Thoracic aorta (tissue), 2 donors: ENCODE results near the gene DNAAF5. TPM values are rescaled to one million over a fixed set of nuclear protein-coding genes. Genes with fewer than 3 reads are reported as not detected.
"Not testable (repeated sequence)": the region's sequence is repeated elsewhere in the genome, so short reads cannot be mapped to it uniquely, and the experiment has no call there.

Experiments used
- ATAC-seq: fragments of 150-250 bp; one replicate; pipeline ENCODE4 v1.8.0; 2017; ENCODE audit warnings: low read depth; ENCODE audit not compliant: insufficient number of reproducible peaks, low FRiP score
- DNase-seq: peaks from one replicate; pipeline ENCODE4 v3.0.0-alpha.2; 2020; ENCODE audit warnings: low spot score
- H3K27ac ChIP-seq, 2 donors: fragments of 200-600 bp; sonication (generic); 1 replicate in 1 of 2; 2 replicates in 1 of 2; pipeline ENCODE4 v1.5.1; 2016; ENCODE audit warnings: mild to moderate bottlenecking in 2 of 2, moderate library complexity in 2 of 2
- H3K27me3 ChIP-seq: fragments of 200-600 bp; sonication (generic); replicated peaks from 2 replicates; pipeline ENCODE4 v1.6.0; 2016; ENCODE audit warnings: mild to moderate bottlenecking; ENCODE audit not compliant: insufficient read depth
- H3K36me3 ChIP-seq: fragments of 200-600 bp; sonication (generic); one replicate; pipeline ENCODE4 v1.5.1; 2016
- H3K4me1 ChIP-seq, 2 donors: fragments of 200-600 bp; sonication (generic); 1 replicate in 1 of 2; 2 replicates in 1 of 2; pipeline versions ENCODE4 v1.5.1 to v1.6.0; 2016; ENCODE audit warnings: low read depth in 2 of 2, mild to moderate bottlenecking in 1 of 2; ENCODE audit not compliant: control insufficient read depth in 1 of 2
- H3K4me3 ChIP-seq: fragments of 200-600 bp; sonication (generic); 2 replicates; pipeline ENCODE4 v1.5.1; 2016; ENCODE audit warnings: mild to moderate bottlenecking
- H3K9me3 ChIP-seq: fragments of 200-600 bp; sonication (generic); 2 replicates; pipeline ENCODE4 v1.5.1; 2016
- CTCF ChIP-seq: fragments of 200-600 bp; sonication (generic); IDR thresholded peaks from one replicate; pipeline ENCODE4 v1.5.1; 2019; ENCODE audit warnings: antibody characterized with exemption
- total RNA-seq, 2 donors: library from RNA; depleted of rRNA; stranded (reverse); fragments of >200 nt; gene quantifications; one replicate each; pipeline versions ENCODE4 v1.1.0 to v1.2.3, GENCODE V29; 2016

DNAAF5 gene
- total RNA-seq, 2 donors from 2014 or later = 16.7 to 23.4 TPM

- H3K36me3 ChIP-seq = no peaks in the 10 kb centered on the region
- H3K4me3 ChIP-seq = peak overlapping the region; percentile 46
- no peak for DNase-seq
- H3K9me3 ChIP-seq = no peaks in the 10 kb centered on the region
- H3K27me3 ChIP-seq = no peaks in the 10 kb centered on the region
- H3K4me1 ChIP-seq = peaks cover 20 to 52% of the 10 kb centered on the region in 2 donors
- no peak for TF ChIP-seq CTCF
- H3K27ac ChIP-seq = peak overlapping the region; percentile 85 to 92
- ATAC-seq = no peak
These were observed 76.2 kb downstream of the DNAAF5 start for GRCh38 chr7:802500-803242.

GRCh38 chr7:803243-803635 is 76.7 kb downstream of the DNAAF5 start:
- Histone ChIP-seq H3K36me3 (no peaks in the 10 kb centered on the region), H3K27ac (peak overlapping the region; percentile 85 to 92), H3K4me1 (peaks cover 15 to 49% of the 10 kb centered on the region in 2 donors), H3K27me3 (no peaks in the 10 kb centered on the region), H3K9me3 (no peaks in the 10 kb centered on the region), H3K4me3 (no peak overlapping the region)
- ATAC-seq (no peak), DNase-seq (no peak)
- TF ChIP-seq CTCF = no peak

- not testable (repeated sequence) for DNase-seq, H3K36me3 ChIP-seq, H3K27me3 ChIP-seq, H3K4me3 ChIP-seq, H3K27ac ChIP-seq, ATAC-seq, H3K9me3 ChIP-seq
- peaks cover 15 to 51% of the 10 kb centered on the region in 2 donors for H3K4me1 ChIP-seq
These were observed 77.3 kb downstream of the DNAAF5 start for GRCh38 chr7:803796-804195.

- H3K4me1 ChIP-seq = peaks cover 18 to 49% of the 10 kb centered on the region in 2 donors
- H3K27me3 ChIP-seq = no peaks in the 10 kb centered on the region
- no peaks in the 10 kb centered on the region for H3K36me3 ChIP-seq
- TF ChIP-seq CTCF = no peak
- DNase-seq = no peak
- ATAC-seq = no peak
- peak overlapping the region; percentile 53 to 67 for H3K27ac ChIP-seq
- peak overlapping the region; percentile 16 for H3K4me3 ChIP-seq
- H3K9me3 ChIP-seq = no peaks in the 10 kb centered on the region
These were observed 78.8 kb downstream of the DNAAF5 start for GRCh38 chr7:805261-805660.

GRCh38 chr7:815284-816216 is 89.1 kb downstream of the DNAAF5 start:
- TF ChIP-seq CTCF = no peak
- Histone ChIP-seq H3K27ac (peak overlapping the region; percentile 96 to 99), H3K4me3 (peak overlapping the region; percentile 83), H3K9me3 (no peaks in the 10 kb centered on the region), H3K27me3 (no peaks in the 10 kb centered on the region), H3K4me1 (peaks cover 30 to 69% of the 10 kb centered on the region in 2 donors), H3K36me3 (no peaks in the 10 kb centered on the region)
- DNase-seq (no peak), ATAC-seq (no peak)
